Panc1 (cell line): ENCODE data around the gene SLC6A4.

Experiments
- CTCF ChIP-seq: fragments of 450-650 bp; IDR thresholded peaks from 2 replicates; pipeline ENCODE4 v1.5.1; 2017; ENCODE audit warnings: mild to moderate bottlenecking
- POLR2AphosphoS5 ChIP-seq: IDR thresholded peaks from 2 replicates; pipeline ENCODE4 v1.6.1; 2012; ENCODE audit warnings: mild to moderate bottlenecking, low read depth, low read length, moderate library complexity

- TF ChIP-seq POLR2AphosphoS5, result no peak
- TF ChIP-seq CTCF, result no peak
Measured at GRCh38 chr17:30222251-30222650, 13.2 kb downstream of the SLC6A4 start.
